Thyroid gland (tissue), 4 donors: Measurements from ENCODE around the gene MRPL33.
A peak's percentile ranks its signal among the peaks of the same experiment; 100 is the strongest.

ENCODE experiments used
- POLR2A ChIP-seq, 2 donors: fragments of 450-650 bp; IDR thresholded peaks; one replicate each; pipeline ENCODE4 v1.6.1; 2017; ENCODE audit warnings: antibody characterized with exemption in 2 of 2, mild to moderate bottlenecking in 2 of 2, moderate library complexity in 1 of 2
- TF ChIP-seq, protein P1 (sequence below), 6 experiments: fragments of 200-600 bp in 3 of 6; fragments of 450-650 bp in 3 of 6; sonication (generic) in 3 of 6; IDR thresholded peaks; one replicate each; pipeline ENCODE4 v1.5.1; 2016 to 2019; ENCODE audit warnings: antibody characterized with exemption in 6 of 6, mild to moderate bottlenecking in 2 of 6, inconsistent platforms in 1 of 6, moderate library complexity in 1 of 6

DNA sequence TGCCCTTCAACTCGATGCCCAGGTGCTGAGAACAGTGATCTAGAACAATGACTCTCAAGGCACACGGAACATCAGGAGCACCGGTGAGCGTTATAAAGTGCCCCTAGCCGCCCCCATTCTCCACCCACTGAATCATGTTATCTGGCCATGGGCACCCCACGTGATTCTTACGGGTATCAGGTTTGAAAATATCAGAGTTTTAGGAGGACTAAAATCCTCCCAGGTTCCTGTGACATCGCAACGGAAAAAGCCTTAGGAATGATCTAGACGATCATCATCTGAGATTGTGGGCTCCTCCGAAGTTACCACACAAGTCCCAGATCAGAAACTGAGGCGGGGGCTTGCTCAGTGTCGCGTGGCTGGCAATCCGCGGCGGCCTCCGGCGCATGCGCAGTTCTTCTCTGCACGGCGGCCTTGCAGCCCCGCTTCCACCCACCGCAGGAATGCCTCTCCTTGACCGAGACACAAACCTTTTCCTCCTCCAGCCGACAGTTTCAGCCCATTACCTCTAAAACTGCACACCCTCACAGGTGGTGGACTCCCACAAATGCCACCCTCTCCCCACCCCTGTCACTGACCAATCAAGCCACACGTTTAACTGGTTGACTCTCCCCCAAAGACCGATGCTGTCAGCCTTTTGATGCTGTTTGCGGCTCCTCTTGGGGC is 5.8 kb upstream of the MRPL33 start:
- TF ChIP-seq POLR2A (IDR thresholded peaks at IDR 0.05) = peak in 1 of 2 donors; percentile 6
- TF ChIP-seq, protein P1, sequence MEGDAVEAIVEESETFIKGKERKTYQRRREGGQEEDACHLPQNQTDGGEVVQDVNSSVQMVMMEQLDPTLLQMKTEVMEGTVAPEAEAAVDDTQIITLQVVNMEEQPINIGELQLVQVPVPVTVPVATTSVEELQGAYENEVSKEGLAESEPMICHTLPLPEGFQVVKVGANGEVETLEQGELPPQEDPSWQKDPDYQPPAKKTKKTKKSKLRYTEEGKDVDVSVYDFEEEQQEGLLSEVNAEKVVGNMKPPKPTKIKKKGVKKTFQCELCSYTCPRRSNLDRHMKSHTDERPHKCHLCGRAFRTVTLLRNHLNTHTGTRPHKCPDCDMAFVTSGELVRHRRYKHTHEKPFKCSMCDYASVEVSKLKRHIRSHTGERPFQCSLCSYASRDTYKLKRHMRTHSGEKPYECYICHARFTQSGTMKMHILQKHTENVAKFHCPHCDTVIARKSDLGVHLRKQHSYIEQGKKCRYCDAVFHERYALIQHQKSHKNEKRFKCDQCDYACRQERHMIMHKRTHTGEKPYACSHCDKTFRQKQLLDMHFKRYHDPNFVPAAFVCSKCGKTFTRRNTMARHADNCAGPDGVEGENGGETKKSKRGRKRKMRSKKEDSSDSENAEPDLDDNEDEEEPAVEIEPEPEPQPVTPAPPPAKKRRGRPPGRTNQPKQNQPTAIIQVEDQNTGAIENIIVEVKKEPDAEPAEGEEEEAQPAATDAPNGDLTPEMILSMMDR (IDR thresholded peaks at IDR 0.05) = no peak
